SIG-M5 (cell line): ENCODE results near the gene ZNF471.

Source experiments
- DNase-seq: peaks from one replicate; lab custom pipeline; 2025; lab: John Stamatoyannopoulos, UW

Gene ZNF471

DNA sequence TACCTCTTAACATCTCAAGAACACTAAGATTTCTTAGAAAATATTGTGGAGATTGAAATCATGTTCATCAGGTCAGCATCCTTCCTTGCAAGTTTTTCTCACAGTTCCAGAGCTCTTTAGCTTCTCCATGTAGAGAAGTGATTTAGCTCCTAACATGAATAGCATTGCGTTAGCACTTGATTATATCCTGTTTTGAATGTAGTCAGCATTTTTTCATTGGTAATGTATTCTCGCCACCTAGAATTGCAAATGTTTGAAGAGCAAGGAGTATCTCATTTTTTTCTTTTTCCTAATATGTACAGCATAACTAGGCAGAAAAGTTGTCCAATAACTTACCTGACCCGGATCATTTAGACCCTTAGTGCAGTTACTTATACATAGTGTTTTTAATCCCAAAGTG lies 66.3 kb downstream of the ZNF471 start:
- DNase-seq = no peak

DNA sequence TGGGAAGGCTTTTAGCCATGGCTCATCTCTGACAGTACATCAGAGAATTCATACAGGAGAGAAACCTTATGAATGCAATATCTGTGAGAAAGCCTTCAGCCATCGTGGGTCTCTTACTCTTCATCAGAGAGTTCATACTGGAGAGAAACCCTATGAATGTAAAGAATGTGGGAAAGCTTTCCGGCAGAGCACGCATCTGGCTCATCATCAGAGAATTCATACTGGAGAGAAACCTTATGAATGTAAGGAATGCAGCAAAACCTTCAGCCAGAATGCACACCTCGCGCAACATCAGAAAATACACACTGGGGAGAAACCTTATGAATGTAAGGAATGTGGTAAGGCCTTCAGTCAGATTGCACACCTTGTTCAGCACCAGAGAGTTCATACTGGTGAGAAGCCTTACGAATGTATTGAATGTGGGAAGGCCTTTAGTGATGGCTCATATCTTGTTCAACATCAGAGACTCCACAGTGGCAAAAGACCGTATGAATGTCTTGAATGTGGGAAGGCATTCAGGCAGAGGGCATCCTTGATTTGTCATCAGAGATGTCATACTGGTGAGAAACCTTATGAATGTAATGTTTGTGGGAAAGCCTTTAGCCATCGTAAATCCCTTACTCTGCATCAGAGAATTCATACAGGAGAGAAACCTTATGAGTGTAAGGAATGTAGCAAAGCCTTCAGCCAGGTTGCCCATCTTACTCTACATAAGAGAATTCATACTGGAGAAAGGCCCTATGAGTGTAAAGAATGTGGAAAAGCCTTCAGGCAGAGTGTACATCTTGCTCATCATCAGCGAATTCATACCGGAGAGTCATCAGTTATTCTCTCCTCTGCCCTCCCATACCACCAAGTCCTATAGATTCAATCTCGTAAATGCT lies 70.3 kb downstream of the ZNF471 start:
- DNase-seq = no peak
